HuH-7 (cell line): ENCODE measurements around the gene NLRC3.
"Not testable (repeated sequence)": the region's sequence is repeated elsewhere in the genome, so short reads cannot be mapped to it uniquely, and the experiment has no call there.

Source experiments
- DNase-seq: peaks from one replicate; pipeline ENCODE4 v3.0.0; 2011; ENCODE audit warnings: low spot score

The NLRC3 gene

GRCh38 chr16:3546986-3547682 is 30.1 kb downstream of the NLRC3 start:
- no peak for DNase-seq

- DNase-seq, result no peak
Measured at GRCh38 chr16:3542601-3543373, 34.4 kb downstream of the NLRC3 start.

- no peak for DNase-seq
Measured at GRCh38 chr16:3541527-3542155, 35.6 kb downstream of the NLRC3 start.

- no peak for DNase-seq
Measured at GRCh38 chr16:3538222-3538621, 39.0 kb downstream of the NLRC3 start.

GRCh38 chr16:3536851-3537250 is 40.4 kb downstream of the NLRC3 start:
- DNase-seq, result no peak

GRCh38 chr16:3536271-3536731 is 40.9 kb downstream of the NLRC3 start:
- DNase-seq, result no peak

- no peak for DNase-seq
Measured at GRCh38 chr16:3534126-3534525, 43.1 kb downstream of the NLRC3 start.

GRCh38 chr16:3532741-3533140 is 44.5 kb downstream of the NLRC3 start:
- DNase-seq, result no peak

GRCh38 chr16:3530371-3530914 is 46.8 kb downstream of the NLRC3 start:
- no peak for DNase-seq

- DNase-seq, result no peak
Measured at GRCh38 chr16:3529175-3529574, 48.0 kb downstream of the NLRC3 start.

- no peak for DNase-seq
Measured at GRCh38 chr16:3528406-3528805, 48.8 kb downstream of the NLRC3 start.

GRCh38 chr16:3527216-3527829 is 49.9 kb downstream of the NLRC3 start:
- not testable (repeated sequence) for DNase-seq

- no peak for DNase-seq
Measured at GRCh38 chr16:3525951-3526350, 51.3 kb downstream of the NLRC3 start.

- DNase-seq, result no peak
Measured at GRCh38 chr16:3523281-3523680, 53.9 kb downstream of the NLRC3 start.

- DNase-seq, result no peak
Measured at GRCh38 chr16:3520841-3521240, 56.4 kb downstream of the NLRC3 start.

GRCh38 chr16:3520413-3520812 is 56.8 kb downstream of the NLRC3 start:
- no peak for DNase-seq

GRCh38 chr16:3519581-3519980 is 57.6 kb downstream of the NLRC3 start:
- no peak for DNase-seq

GRCh38 chr16:3518986-3519348 is 58.2 kb downstream of the NLRC3 start:
- no peak for DNase-seq

- no peak for DNase-seq
Measured at GRCh38 chr16:3518292-3518985, 58.8 kb downstream of the NLRC3 start.

GRCh38 chr16:3515897-3516296 is 61.3 kb downstream of the NLRC3 start:
- DNase-seq, result no peak

- no peak for DNase-seq
Measured at GRCh38 chr16:3514621-3515020, 62.6 kb downstream of the NLRC3 start.
